Ovary (tissue), 3 donors: ENCODE measurements around the gene FYN.

ENCODE experiments used
- CTCF ChIP-seq, 3 donors: fragments of 450-650 bp in 2 of 3; fragments of 200-600 bp in 1 of 3; IDR thresholded peaks; one replicate each; pipeline versions ENCODE4 v1.5.1 to v1.8.0; 2016 to 2022; ENCODE audit warnings: antibody characterized with exemption in 3 of 3, mild to moderate bottlenecking in 1 of 3
- POLR2A ChIP-seq: fragments of 450-650 bp; IDR thresholded peaks from one replicate; pipeline ENCODE4 v1.6.1; 2017; ENCODE audit warnings: antibody characterized with exemption, mild to moderate bottlenecking, moderate library complexity
- donor health status: DM: no; HTN: no; CAD: no.

GRCh38 chr6:111737065-111737521 is 136.2 kb downstream of the FYN start:
- no peak for TF ChIP-seq CTCF (IDR thresholded peaks at IDR 0.05)
- TF ChIP-seq POLR2A = no peak
